ENCODE data around the gene GRAMD1B. TPM values are rescaled to one million over a fixed set of nuclear protein-coding genes. Genes with fewer than 3 reads are reported as not detected.

Gene GRAMD1B
- total RNA-seq, 5 donors from 2014 or later (not counting 1 experiment from before 2014, with no cell fraction given) = 8.6 to 15.6 (median 10.5) TPM

DNA sequence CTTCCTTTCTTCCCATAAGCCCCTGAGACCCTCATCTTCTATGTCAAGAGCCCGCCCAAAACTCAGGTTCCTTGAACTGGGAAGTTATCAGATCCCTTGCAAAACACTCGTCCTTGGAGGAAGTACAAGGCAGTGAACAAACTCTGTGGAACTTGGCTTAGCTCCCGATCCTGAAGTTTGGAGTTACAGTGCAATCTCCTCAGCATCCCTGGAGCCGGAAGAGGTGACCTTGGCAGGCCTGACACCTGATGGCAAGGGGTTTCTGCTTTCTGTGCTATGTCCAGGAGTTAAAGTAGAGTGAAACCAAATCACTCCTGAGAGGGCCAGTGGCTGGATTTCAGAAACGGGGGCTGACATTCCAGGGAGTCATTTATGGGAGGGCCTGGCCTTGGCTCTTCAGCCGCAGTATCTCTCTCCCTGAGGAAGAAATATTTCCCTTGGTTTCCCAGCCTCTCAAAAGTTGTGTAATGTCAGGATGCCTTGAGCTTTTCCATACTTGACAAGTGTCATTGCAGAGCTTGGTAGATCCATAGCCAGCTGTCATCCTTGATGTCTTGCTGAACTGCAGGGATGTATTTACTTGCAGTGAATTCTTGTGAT, 1.9 kb upstream of the GRAMD1B start:
- WGBS (ENCODE audit: insufficient coverage) = 96% methylated on average over 6 of the region's 6 CpGs

DNA sequence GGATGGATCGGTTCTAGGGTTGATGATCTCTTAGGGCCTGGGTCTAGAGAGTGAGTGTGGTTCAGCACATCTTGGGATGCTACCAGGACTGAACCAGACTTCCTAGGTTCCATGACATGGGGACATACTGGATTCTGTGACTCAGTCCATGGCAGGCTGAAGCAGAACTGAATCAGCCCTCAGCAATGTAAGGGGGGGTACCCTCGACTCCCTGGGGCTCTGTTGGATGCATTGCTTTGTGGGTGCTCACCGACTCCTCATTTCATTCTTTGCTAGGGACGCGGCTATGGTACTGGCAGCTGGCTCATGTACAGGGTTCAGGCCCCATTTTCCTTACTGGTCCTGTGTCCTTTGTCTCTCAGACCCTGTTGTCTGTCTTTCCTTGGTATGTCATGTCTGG, 733 bp upstream of the GRAMD1B start:
- 100% methylated on average over 4 of the region's 5 CpGs for WGBS (ENCODE audit: insufficient coverage)
- no peak for ATAC-seq (replicated peaks in 1 of 4)
- Histone ChIP-seq H3K4me3 (ENCODE audit: control insufficient read depth in 1 of 2, extremely low read depth in 1 of 2, low read length in 1 of 2) (peak overlapping the region; percentile 41 to 71), H3K36me3 (ENCODE audit: control insufficient read depth in 2 of 2, extremely low read depth in 1 of 2, insufficient read depth in 1 of 2, low read length in 1 of 2) (no peaks in the 10 kb centered on the region), H3K4me1 (ENCODE audit: control insufficient read depth in 1 of 2, extremely low read depth in 1 of 2, insufficient read depth in 2 of 2, low read length in 2 of 2) (peaks cover 11 to 25% of the 10 kb centered on the region in 2 experiments), H3K27ac (ENCODE audit: low read length) (no peak overlapping the region), H3K27me3 (replicated peaks in 1 of 2; ENCODE audit: control insufficient read depth in 2 of 2, extremely low read depth in 1 of 2, insufficient read depth in 2 of 2, low read length in 1 of 2) (peaks cover 0 to 2% of the 10 kb centered on the region in 2 experiments), H3K9me3 (no peaks in the 10 kb centered on the region)
- peaks cover 0 to 2% of the 10 kb centered on the region in 2 donors for H3K27me3 Mint-ChIP-seq
- ChIA-PET CTCF (interaction anchor here in 1 of 2 donors (3.5 kb wide), 1 partner anchor 21 kb away, joined by 14 read pairs; no protein-coding TSS in a partner anchor), POLR2A (no interaction called here)
- H3K4me1 Mint-ChIP-seq = peaks cover 28 to 36% (median 34%) of the 10 kb centered on the region in 3 donors
- H3K36me3 Mint-ChIP-seq = no peaks in the 10 kb centered on the region
- DNase-seq = no peak
- peak overlapping the region; percentile 82 to 89 (median 88) for H3K4me3 Mint-ChIP-seq
- H3K9me3 Mint-ChIP-seq = no peaks in the 10 kb centered on the region
- peak overlapping the region in 1 of 2 donors; percentile 91 for H3K27ac Mint-ChIP-seq

More for the DNA sequence above, 1.9 kb upstream of the GRAMD1B start:
- H3K4me1 Mint-ChIP-seq = peaks cover 22 to 34% (median 29%) of the 10 kb centered on the region in 3 donors
- peak overlapping the region in 2 of 3 donors; percentile 15 to 24 for H3K4me3 Mint-ChIP-seq
- DNase-seq (no peak), ATAC-seq (replicated peaks in 1 of 4) (no peak)
- ChIA-PET CTCF (interaction anchor here (0.5 to 3.5 kb wide), 2 partner anchors 20 to 102 kb away, joined by 4 to 14 read pairs; no protein-coding TSS in a partner anchor), POLR2A (interaction anchor here in 1 of 2 donors (0.6 kb wide), 1 partner anchor 1795 kb away, joined by 6 read pairs; no protein-coding TSS in a partner anchor)
- H3K27ac ChIP-seq (ENCODE audit: low read length) = no peak overlapping the region
- no peaks in the 10 kb centered on the region for H3K36me3 ChIP-seq (ENCODE audit: control insufficient read depth in 2 of 2, extremely low read depth in 1 of 2, insufficient read depth in 1 of 2, low read length in 1 of 2)
- H3K27ac Mint-ChIP-seq = no peak overlapping the region
- H3K27me3 ChIP-seq (replicated peaks in 1 of 2; ENCODE audit: control insufficient read depth in 2 of 2, extremely low read depth in 1 of 2, insufficient read depth in 2 of 2, low read length in 1 of 2) = peaks cover 0 to 2% of the 10 kb centered on the region in 2 experiments
- no peaks in the 10 kb centered on the region for H3K9me3 ChIP-seq
- no peak overlapping the region for H3K4me3 ChIP-seq (ENCODE audit: control insufficient read depth in 1 of 2, extremely low read depth in 1 of 2, low read length in 1 of 2)
- no peaks in the 10 kb centered on the region for H3K9me3 Mint-ChIP-seq
- H3K4me1 ChIP-seq (ENCODE audit: control insufficient read depth in 1 of 2, extremely low read depth in 1 of 2, insufficient read depth in 2 of 2, low read length in 2 of 2) = peaks cover 11 to 21% of the 10 kb centered on the region in 2 experiments
- no peaks in the 10 kb centered on the region for H3K36me3 Mint-ChIP-seq
- H3K27me3 Mint-ChIP-seq = peaks cover 3 to 5% of the 10 kb centered on the region in 2 donors

GRCh38 chr11:123430721-123431497, 840 bp downstream of the GRAMD1B start:
- H3K4me1 ChIP-seq (ENCODE audit: control insufficient read depth in 1 of 2, extremely low read depth in 1 of 2, insufficient read depth in 2 of 2, low read length in 2 of 2) = peaks cover 11 to 25% of the 10 kb centered on the region in 2 experiments
- H3K4me1 Mint-ChIP-seq = peaks cover 28 to 39% (median 34%) of the 10 kb centered on the region in 3 donors
- ATAC-seq (replicated peaks in 1 of 4) = peak; percentile 65 to 69 (median 68)

DNA sequence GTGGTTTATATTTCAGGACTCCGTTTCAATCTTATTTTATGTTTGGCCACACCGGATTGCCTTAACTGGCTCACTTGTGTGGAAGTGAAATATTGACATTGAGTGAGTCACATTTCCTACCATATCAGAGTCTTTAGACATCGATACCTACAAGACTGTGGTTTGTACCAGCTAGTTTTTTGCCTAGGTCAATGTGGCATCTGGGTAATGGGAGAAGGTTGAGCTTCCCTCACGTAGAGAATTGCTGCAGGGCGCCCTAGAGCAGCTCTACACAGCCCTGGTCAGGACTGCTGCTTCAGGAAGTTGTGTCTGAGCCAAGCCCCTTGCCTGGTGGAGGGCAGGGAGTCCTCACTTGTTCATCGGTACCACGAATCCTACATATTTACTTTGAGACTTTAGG, 1.6 kb downstream of the GRAMD1B start:
- no peaks in the 10 kb centered on the region for H3K9me3 Mint-ChIP-seq
- H3K4me3 ChIP-seq (ENCODE audit: control insufficient read depth in 1 of 2, extremely low read depth in 1 of 2, low read length in 1 of 2) = peak overlapping the region; percentile 66 to 71
- peaks cover 6% of the 10 kb centered on the region for H3K36me3 Mint-ChIP-seq
- peaks cover 11 to 25% of the 10 kb centered on the region in 2 experiments for H3K4me1 ChIP-seq (ENCODE audit: control insufficient read depth in 1 of 2, extremely low read depth in 1 of 2, insufficient read depth in 2 of 2, low read length in 2 of 2)
- no peaks in the 10 kb centered on the region for H3K9me3 ChIP-seq
- H3K4me3 Mint-ChIP-seq = peak overlapping the region; percentile 82 to 89 (median 88)
- H3K27ac Mint-ChIP-seq = peak overlapping the region; percentile 74 to 78
- H3K36me3 ChIP-seq (ENCODE audit: control insufficient read depth in 2 of 2, extremely low read depth in 1 of 2, insufficient read depth in 1 of 2, low read length in 1 of 2) = no peaks in the 10 kb centered on the region
- DNase-seq = peak in 2 of 35 experiments; percentile 7 to 17
- CTCF ChIA-PET = interaction anchor here in 1 of 2 donors (0.8 to 2.2 kb wide), 2 partner anchors 24 to 32 kb away, joined by 3 to 8 read pairs; no protein-coding TSS in a partner anchor
- H3K4me1 Mint-ChIP-seq = peaks cover 28 to 39% (median 34%) of the 10 kb centered on the region in 3 donors
- peaks cover 0 to 2% of the 10 kb centered on the region in 2 experiments for H3K27me3 ChIP-seq (replicated peaks in 1 of 2; ENCODE audit: control insufficient read depth in 2 of 2, extremely low read depth in 1 of 2, insufficient read depth in 2 of 2, low read length in 1 of 2)
- no peak for ATAC-seq (replicated peaks in 1 of 4)
- POLR2A ChIA-PET = interaction anchor here in 1 of 2 donors (0.7 kb wide), 1 partner anchor 165 kb away, joined by 4 read pairs; no protein-coding TSS in a partner anchor
- 62% methylated on average over 2 of the region's 7 CpGs for WGBS (ENCODE audit: insufficient coverage)
- no peaks in the 10 kb centered on the region for H3K27me3 Mint-ChIP-seq
- peak overlapping the region; percentile 59 for H3K27ac ChIP-seq (ENCODE audit: low read length)

More at GRCh38 chr11:123430721-123431497, 840 bp downstream of the GRAMD1B start:
- Histone ChIP-seq H3K27ac (ENCODE audit: low read length) (peak overlapping the region; percentile 59), H3K36me3 (ENCODE audit: control insufficient read depth in 2 of 2, extremely low read depth in 1 of 2, insufficient read depth in 1 of 2, low read length in 1 of 2) (no peaks in the 10 kb centered on the region), H3K27me3 (replicated peaks in 1 of 2; ENCODE audit: control insufficient read depth in 2 of 2, extremely low read depth in 1 of 2, insufficient read depth in 2 of 2, low read length in 1 of 2) (peaks cover 0 to 2% of the 10 kb centered on the region in 2 experiments), H3K4me3 (ENCODE audit: control insufficient read depth in 1 of 2, extremely low read depth in 1 of 2, low read length in 1 of 2) (peak overlapping the region; percentile 66 to 71), H3K9me3 (no peaks in the 10 kb centered on the region)
- H3K36me3 Mint-ChIP-seq = no peaks in the 10 kb centered on the region
- POLR2A ChIA-PET = no interaction called here
- DNase-seq = peak; percentile 19 to 70 (median 46)
- H3K9me3 Mint-ChIP-seq = no peaks in the 10 kb centered on the region
- H3K27me3 Mint-ChIP-seq = peaks cover 0 to 2% of the 10 kb centered on the region in 2 donors
- peak overlapping the region; percentile 82 to 89 (median 88) for H3K4me3 Mint-ChIP-seq
- H3K27ac Mint-ChIP-seq = peak overlapping the region; percentile 78 to 84
- 1% methylated on average over 56 of the region's 68 CpGs for WGBS (ENCODE audit: insufficient coverage)
- CTCF ChIA-PET = interaction anchor here in 1 of 2 donors (2.2 kb wide), 1 partner anchor 23 kb away, joined by 8 read pairs; no protein-coding TSS in a partner anchor

DNA sequence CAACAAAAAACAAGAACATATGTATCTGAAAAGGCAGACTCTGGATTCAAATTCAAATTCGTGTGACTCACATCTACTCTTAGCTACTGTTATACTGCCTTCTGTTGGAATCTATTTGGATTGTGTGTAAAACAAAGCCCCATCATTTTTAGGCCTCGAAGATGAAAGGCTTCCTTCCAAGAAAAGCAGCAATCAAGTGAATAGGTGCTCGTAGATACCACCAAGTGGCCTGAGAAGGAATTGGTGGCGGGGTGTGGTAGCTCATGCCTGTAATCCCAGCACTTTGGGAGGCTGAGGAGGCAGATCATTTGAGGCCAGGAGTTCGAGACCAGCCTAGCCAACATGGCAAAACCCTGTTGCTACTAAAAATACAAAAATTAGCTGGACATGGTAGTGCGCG, 4.2 kb downstream of the GRAMD1B start:
- Histone ChIP-seq H3K27ac (ENCODE audit: low read length) (no peak overlapping the region), H3K4me1 (ENCODE audit: control insufficient read depth in 1 of 2, extremely low read depth in 1 of 2, insufficient read depth in 2 of 2, low read length in 2 of 2) (peaks cover 11 to 42% of the 10 kb centered on the region in 2 experiments), H3K36me3 (ENCODE audit: control insufficient read depth in 2 of 2, extremely low read depth in 1 of 2, insufficient read depth in 1 of 2, low read length in 1 of 2) (no peaks in the 10 kb centered on the region), H3K9me3 (no peaks in the 10 kb centered on the region), H3K4me3 (ENCODE audit: control insufficient read depth in 1 of 2, extremely low read depth in 1 of 2, low read length in 1 of 2) (no peak overlapping the region), H3K27me3 (replicated peaks in 1 of 2; ENCODE audit: control insufficient read depth in 2 of 2, extremely low read depth in 1 of 2, insufficient read depth in 2 of 2, low read length in 1 of 2) (peaks cover 0 to 2% of the 10 kb centered on the region in 2 experiments)
- DNase-seq (peak in 11 of 35 experiments; percentile 4 to 46 (median 13)), ATAC-seq (replicated peaks in 1 of 4) (no peak)
- ChIA-PET POLR2A (interaction anchor here in 1 of 2 donors (0.6 kb wide), 1 partner anchor 493 kb away, joined by 7 read pairs; no protein-coding TSS in a partner anchor), CTCF (interaction anchor here (0.6 to 2.9 kb wide), 8 partner anchors 27 to 1631 kb away, joined by 3 to 29 read pairs (median 6); no protein-coding TSS in a partner anchor)
- Mint-ChIP-seq H3K27ac (no peak overlapping the region), H3K4me1 (peaks cover 38 to 53% (median 38%) of the 10 kb centered on the region in 3 donors), H3K36me3 (peaks cover 6% of the 10 kb centered on the region), H3K27me3 (no peaks in the 10 kb centered on the region), H3K4me3 (no peak overlapping the region), H3K9me3 (no peaks in the 10 kb centered on the region)
- WGBS (ENCODE audit: insufficient coverage) = 33% methylated on average over 3 of the region's 7 CpGs

- Histone ChIP-seq H3K27me3 (replicated peaks in 1 of 2; ENCODE audit: control insufficient read depth in 2 of 2, extremely low read depth in 1 of 2, insufficient read depth in 2 of 2, low read length in 1 of 2) (peaks cover 0 to 2% of the 10 kb centered on the region in 2 experiments), H3K9me3 (no peaks in the 10 kb centered on the region), H3K4me3 (ENCODE audit: control insufficient read depth in 1 of 2, extremely low read depth in 1 of 2, low read length in 1 of 2) (no peak overlapping the region), H3K27ac (ENCODE audit: low read length) (no peak overlapping the region), H3K36me3 (ENCODE audit: control insufficient read depth in 2 of 2, extremely low read depth in 1 of 2, insufficient read depth in 1 of 2, low read length in 1 of 2) (no peaks in the 10 kb centered on the region), H3K4me1 (ENCODE audit: control insufficient read depth in 1 of 2, extremely low read depth in 1 of 2, insufficient read depth in 2 of 2, low read length in 2 of 2) (peaks cover 6 to 36% of the 10 kb centered on the region in 2 experiments)
- Mint-ChIP-seq H3K4me3 (no peak overlapping the region), H3K27me3 (no peaks in the 10 kb centered on the region), H3K27ac (peak overlapping the region in 1 of 2 donors; percentile 40), H3K9me3 (no peaks in the 10 kb centered on the region), H3K36me3 (peaks cover 6% of the 10 kb centered on the region), H3K4me1 (peaks cover 32 to 52% (median 39%) of the 10 kb centered on the region in 3 donors)
- ATAC-seq (replicated peaks in 1 of 4) (no peak), DNase-seq (no peak)
- POLR2A ChIA-PET = no interaction called here
- CTCF ChIA-PET = interaction anchor here in 1 of 2 donors (0.6 to 2.9 kb wide), 5 partner anchors 28 to 146 kb away, joined by 3 to 29 read pairs (median 4); no protein-coding TSS in a partner anchor
- 100% methylated on average over 1 of the region's 3 CpGs for WGBS (ENCODE audit: insufficient coverage)
Measured at GRCh38 chr11:123434911-123435310, 4.8 kb downstream of the GRAMD1B start.

Measured in T-cell (primary cell).